Lower lobe of right lung (tissue), 2 donors: Measurements from ENCODE around the gene TUBGCP2. TPM values are rescaled to one million over a fixed set of nuclear protein-coding genes. Genes with fewer than 3 reads are reported as not detected.
"Not testable (repeated sequence)": the region's sequence is repeated elsewhere in the genome, so short reads cannot be mapped to it uniquely, and the experiment has no call there.

Experiments used
- ATAC-seq, 2 donors: fragments of 200-7000 bp; cut with Tn5 transposase; one replicate each; pipeline ENCODE4 v1.9.1; 2020 to 2022; ENCODE audit warnings: mild to moderate bottlenecking in 2 of 2, moderate library complexity in 2 of 2
- DNase-seq: peaks from one replicate; pipeline ENCODE4 v3.0.0-alpha.2; 2020
- H3K27ac ChIP-seq: fragments of 200-600 bp; one replicate; pipeline ENCODE4 v1.8.0; 2022
- H3K27me3 ChIP-seq: fragments of 200-600 bp; one replicate; pipeline ENCODE4 v1.8.0; 2022; ENCODE audit warnings: low read depth
- H3K36me3 ChIP-seq: fragments of 200-600 bp; one replicate; pipeline ENCODE4 v1.8.0; 2022; ENCODE audit warnings: mild to moderate bottlenecking
- H3K4me1 ChIP-seq: fragments of 200-600 bp; one replicate; pipeline ENCODE4 v1.8.0; 2022
- H3K4me3 ChIP-seq: fragments of 200-600 bp; one replicate; pipeline ENCODE4 v1.8.0; 2022; ENCODE audit warnings: mild to moderate bottlenecking
- H3K9me3 ChIP-seq: fragments of 200-600 bp; one replicate; pipeline ENCODE4 v1.8.0; 2022
- CTCF ChIP-seq: fragments of 200-600 bp; IDR thresholded peaks from one replicate; pipeline ENCODE4 v1.8.0; 2022; ENCODE audit warnings: antibody characterized with exemption, mild to moderate bottlenecking
- intact Hi-C: fragments of 100-400 bp; cut with DNase I; formaldehyde crosslinking; loops from one replicate; pipeline ENCODE4 v1.11.0; 2022
- total RNA-seq: library from RNA; stranded (reverse); fragmentation: NEBNext Ultra II Directional; extraction: Animal tissue kit (Norgen Biotek cat#: 25700); gene quantifications from one replicate; pipeline ENCODE4 v1.2.1, GENCODE V29; 2021
- donor health status: DM: no; HTN: yes; CAD: no; lungs with severe emphysema.

Gene TUBGCP2
- total RNA-seq, 1 donor from 2014 or later: 54.5 TPM

DNA sequence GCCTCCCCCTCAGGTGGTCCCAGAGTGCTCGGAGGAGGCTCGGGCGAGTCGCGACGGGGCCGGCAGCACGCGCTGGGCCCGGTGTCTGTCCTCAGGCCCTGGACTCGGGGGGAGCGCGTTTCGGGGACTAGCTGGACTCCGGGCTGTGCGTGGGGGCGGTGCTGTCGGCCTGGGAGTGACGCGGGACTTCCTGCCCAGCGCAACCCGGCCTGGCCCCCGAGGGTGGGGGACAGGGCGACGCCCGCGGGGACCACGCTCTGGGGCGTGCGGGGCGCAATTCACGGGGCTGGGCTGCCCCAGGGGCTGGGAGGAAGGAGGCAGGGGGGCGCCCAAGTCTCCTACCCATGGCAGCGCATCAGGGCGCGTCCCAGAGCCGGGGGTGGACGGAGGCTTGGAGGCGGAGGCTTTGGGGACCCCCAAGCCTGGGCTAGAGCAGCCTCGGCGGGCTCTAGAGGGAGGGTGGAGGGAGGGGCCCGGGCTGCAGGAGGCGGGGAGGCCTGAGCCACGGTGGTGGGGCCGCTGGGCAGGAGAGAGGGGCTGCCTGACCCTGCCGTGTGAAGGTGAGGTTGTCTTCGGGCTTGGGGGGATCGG, 73.3 kb downstream of the TUBGCP2 start:
- intact Hi-C loops: no loop called here
- H3K27me3 ChIP-seq: peaks cover 85% of the 10 kb centered on the region
- H3K4me1 ChIP-seq: peaks cover 20% of the 10 kb centered on the region
- ATAC-seq (peak; percentile 45 to 65), DNase-seq (peak; percentile 72)
- no peaks in the 10 kb centered on the region for H3K9me3 ChIP-seq
- H3K36me3 ChIP-seq: no peaks in the 10 kb centered on the region
- H3K27ac ChIP-seq: peak overlapping the region; percentile 71
- H3K4me3 ChIP-seq: peak overlapping the region; percentile 45
- no peak for TF ChIP-seq CTCF

- ATAC-seq, H3K27ac ChIP-seq: not testable (repeated sequence)
Measured at GRCh38 chr10:133234796-133235195, 73.9 kb downstream of the TUBGCP2 start.

GRCh38 chr10:133231946-133232574, 76.6 kb downstream of the TUBGCP2 start:
- TF ChIP-seq CTCF: no peak
- Histone ChIP-seq H3K36me3 (no peaks in the 10 kb centered on the region), H3K9me3 (no peaks in the 10 kb centered on the region), H3K27ac (no peak overlapping the region), H3K27me3 (peaks cover 85% of the 10 kb centered on the region), H3K4me1 (peaks cover 19% of the 10 kb centered on the region), H3K4me3 (no peak overlapping the region)
- DNase-seq: no peak
- intact Hi-C loops: no loop called here
- ATAC-seq: no peak

More at GRCh38 chr10:133234796-133235195, 73.9 kb downstream of the TUBGCP2 start:
- DNase-seq, H3K9me3 ChIP-seq, H3K36me3 ChIP-seq, intact Hi-C loops: not testable (repeated sequence)
- Histone ChIP-seq H3K4me1 (peaks cover 21% of the 10 kb centered on the region), H3K27me3 (peaks cover 85% of the 10 kb centered on the region), H3K4me3 (peak overlapping the region; percentile 45)

GRCh38 chr10:133231244-133231945, 77.3 kb downstream of the TUBGCP2 start:
- Histone ChIP-seq H3K9me3 (no peaks in the 10 kb centered on the region), H3K4me1 (peaks cover 13% of the 10 kb centered on the region), H3K36me3 (no peaks in the 10 kb centered on the region), H3K27ac (no peak overlapping the region), H3K4me3 (no peak overlapping the region), H3K27me3 (peaks cover 85% of the 10 kb centered on the region)
- no peak for TF ChIP-seq CTCF
- intact Hi-C loops: no loop called here
- DNase-seq (no peak), ATAC-seq (no peak)

GRCh38 chr10:133230387-133231195, 78.1 kb downstream of the TUBGCP2 start:
- Histone ChIP-seq H3K4me1 (peaks cover 9% of the 10 kb centered on the region), H3K27me3 (peaks cover 85% of the 10 kb centered on the region), H3K27ac (no peak overlapping the region), H3K9me3 (no peaks in the 10 kb centered on the region), H3K4me3 (no peak overlapping the region), H3K36me3 (no peaks in the 10 kb centered on the region)
- DNase-seq (peak; percentile 72), ATAC-seq (peak in 1 of 2 donors; percentile 44)
- intact Hi-C loops: no loop called here
- no peak for TF ChIP-seq CTCF
